ENCODE data around the gene ZNF860. TPM values are rescaled to one million over a fixed set of nuclear protein-coding genes. Genes with fewer than 3 reads are reported as not detected.
"Not testable (repeated sequence)": the region's sequence is repeated elsewhere in the genome, so short reads cannot be mapped to it uniquely, and the experiment has no call there.

ZNF860 gene
- total RNA-seq, 1 donor from 2014 or later = 1.9 TPM

- no peak for DNase-seq (ENCODE audit: low read depth in 2 of 2)
Measured at GRCh38 chr3:31960793-31961431, 20.6 kb upstream of the ZNF860 start.

GRCh38 chr3:31962801-31963205 lies 18.7 kb upstream of the ZNF860 start:
- peak in 1 of 2 donors; percentile 83 for DNase-seq (ENCODE audit: low read depth in 2 of 2)

GRCh38 chr3:31966978-31967591 lies 14.5 kb upstream of the ZNF860 start:
- no peak for DNase-seq (ENCODE audit: low read depth in 2 of 2)

GRCh38 chr3:31967592-31967991 lies 14.0 kb upstream of the ZNF860 start:
- no peak for DNase-seq (ENCODE audit: low read depth in 2 of 2)

- DNase-seq (ENCODE audit: low read depth in 2 of 2) = peak; percentile 42 to 74
Measured at GRCh38 chr3:31968369-31968926, 13.1 kb upstream of the ZNF860 start.

- DNase-seq (ENCODE audit: low read depth in 2 of 2) = peak in 1 of 2 donors; percentile 41
Measured at GRCh38 chr3:31968927-31969418, 12.6 kb upstream of the ZNF860 start.

- no peak for DNase-seq (ENCODE audit: low read depth in 2 of 2)
Measured at GRCh38 chr3:31971607-31972006, 9.9 kb upstream of the ZNF860 start.

GRCh38 chr3:31973081-31973480 lies 8.5 kb upstream of the ZNF860 start:
- no peak for DNase-seq (ENCODE audit: low read depth in 2 of 2)

GRCh38 chr3:31973837-31974236 lies 7.7 kb upstream of the ZNF860 start:
- no peak for DNase-seq (ENCODE audit: low read depth in 2 of 2)

- no peak for DNase-seq (ENCODE audit: low read depth in 2 of 2)
Measured at GRCh38 chr3:31974471-31974870, 7.1 kb upstream of the ZNF860 start.

GRCh38 chr3:31974964-31975363 lies 6.6 kb upstream of the ZNF860 start:
- peak in 1 of 2 donors; percentile 12 for DNase-seq (ENCODE audit: low read depth in 2 of 2)

- DNase-seq (ENCODE audit: low read depth in 2 of 2) = no peak
Measured at GRCh38 chr3:31976302-31976701, 5.2 kb upstream of the ZNF860 start.

- DNase-seq (ENCODE audit: low read depth in 2 of 2) = no peak
Measured at GRCh38 chr3:31977736-31978135, 3.8 kb upstream of the ZNF860 start.

- no peak for DNase-seq (ENCODE audit: low read depth in 2 of 2)
Measured at GRCh38 chr3:31978553-31978952, 3.0 kb upstream of the ZNF860 start.

- peak in 1 of 2 donors; percentile 47 for DNase-seq (ENCODE audit: low read depth in 2 of 2)
Measured at GRCh38 chr3:31979001-31979697, 2.4 kb upstream of the ZNF860 start.

- peak; percentile 39 to 80 for DNase-seq (ENCODE audit: low read depth in 2 of 2)
Measured at GRCh38 chr3:31980530-31981205, 882 bp upstream of the ZNF860 start.

GRCh38 chr3:31984321-31984720 lies 2.8 kb downstream of the ZNF860 start:
- no peak for DNase-seq (ENCODE audit: low read depth in 2 of 2)

GRCh38 chr3:31985831-31986230 lies 4.3 kb downstream of the ZNF860 start:
- no peak for DNase-seq (ENCODE audit: low read depth in 2 of 2)

GRCh38 chr3:31988271-31988670 lies 6.7 kb downstream of the ZNF860 start:
- DNase-seq (ENCODE audit: low read depth in 2 of 2) = no peak

GRCh38 chr3:31992995-31993394 lies 11.4 kb downstream of the ZNF860 start:
- DNase-seq (ENCODE audit: low read depth in 2 of 2) = not testable (repeated sequence)

GRCh38 chr3:31993843-31994242 lies 12.3 kb downstream of the ZNF860 start:
- DNase-seq (ENCODE audit: low read depth in 2 of 2) = no peak

GRCh38 chr3:31995026-31995425 lies 13.5 kb downstream of the ZNF860 start:
- DNase-seq (ENCODE audit: low read depth in 2 of 2) = not testable (repeated sequence)
